SU-DHL-6 (cell line): ENCODE data around the gene MUC2.

Experiments used
- H2AFZ ChIP-seq: fragments of 200-600 bp; sonication (generic); 2 replicates; pipeline ENCODE4 v1.6.1; 2014; ENCODE audit warnings: low read depth, mild to moderate bottlenecking, moderate library complexity, mixed read lengths, antibody characterized with exemption, low read length; ENCODE audit not compliant: severe bottlenecking
- H3F3A ChIP-seq: fragments of 200-600 bp; shearing (Covaris generic); 2 replicates; pipeline ENCODE4 v1.6.0; 2016; ENCODE audit warnings: antibody characterized with exemption, mild to moderate bottlenecking; ENCODE audit not compliant: insufficient read depth
- H3K27ac ChIP-seq: fragments of 200-600 bp; sonication (generic); 2 replicates; pipeline ENCODE4 v1.5.1; 2016; ENCODE audit warnings: low read depth, mild to moderate bottlenecking, low read length, moderate library complexity, mixed read lengths
- H3K27me3 ChIP-seq: fragments of 200-600 bp; sonication (generic), shearing (Covaris generic); 2 replicates; pipeline ENCODE4 v1.6.0; 2014; ENCODE audit warnings: mild to moderate bottlenecking, low read length
- H3K36me3 ChIP-seq: fragments of 200-600 bp; sonication (generic); 2 replicates; pipeline ENCODE4 v1.6.1; 2014; ENCODE audit warnings: mild to moderate bottlenecking, low read length, mixed read lengths
- H3K4me2 ChIP-seq: fragments of 300-600, 200-600 bp; shearing (Covaris generic), sonication (generic); 2 replicates; pipeline ENCODE4 v1.6.0; 2014; ENCODE audit warnings: low read length, low read depth, mild to moderate bottlenecking; ENCODE audit not compliant: poor library complexity, severe bottlenecking
- H3K4me3 ChIP-seq: fragments of 200-600 bp; sonication (generic); 2 replicates; pipeline ENCODE4 v1.5.1; 2014; ENCODE audit warnings: antibody characterized with exemption, low read length, mild to moderate bottlenecking, mixed read lengths; ENCODE audit not compliant: insufficient read depth, poor library complexity, severe bottlenecking
- H3K79me2 ChIP-seq: fragments of 200-600 bp; sonication (generic); 2 replicates; pipeline ENCODE4 v1.6.1; 2014; ENCODE audit warnings: mild to moderate bottlenecking, low read length, moderate library complexity; ENCODE audit not compliant: insufficient read depth
- H3K9ac ChIP-seq: fragments of 200-600 bp; sonication (generic); 2 replicates; pipeline ENCODE4 v1.7.0; 2014; ENCODE audit warnings: mild to moderate bottlenecking, low read length
- H3K9me2 ChIP-seq: fragments of 200-600 bp; sonication (generic); replicated peaks from 2 replicates; pipeline ENCODE4 v1.6.1; 2014; ENCODE audit warnings: low read length; ENCODE audit not compliant: insufficient read depth
- H3K9me3 ChIP-seq: fragments of 200-600 bp; sonication (generic); 2 replicates; pipeline ENCODE4 v1.6.1; 2014; ENCODE audit warnings: low read length, mixed read lengths; ENCODE audit not compliant: insufficient read depth
- H4K20me1 ChIP-seq: fragments of 200-600 bp; sonication (generic); 2 replicates; pipeline ENCODE4 v1.6.1; 2014; ENCODE audit warnings: low read depth, mild to moderate bottlenecking, antibody characterized with exemption, low read length, moderate library complexity, mixed read lengths
- CTCF ChIP-seq: fragments of 200-600 bp; sonication (generic); IDR thresholded peaks from one replicate; pipeline ENCODE4 v1.5.1; 2017; ENCODE audit warnings: antibody characterized with exemption, mild to moderate bottlenecking, low read length, moderate library complexity; ENCODE audit not compliant: insufficient read depth, poor library complexity, severe bottlenecking
- EZH2phosphoT487 ChIP-seq: fragments of 200-600 bp; sonication (generic), shearing (Covaris generic); conservative IDR thresholded peaks from 2 replicates; pipeline ENCODE4 v1.6.1; 2018; ENCODE audit warnings: mild to moderate bottlenecking, antibody characterized with exemption, low read length, moderate library complexity, mixed read lengths

MUC2 gene

GRCh38 chr11:1040428-1041148 lies 34.1 kb upstream of the MUC2 start:
- Histone ChIP-seq H3K4me3 (no peak overlapping the region), H3K79me2 (no peaks in the 10 kb centered on the region), H3K4me2 (no peak overlapping the region), H3K27me3 (no peaks in the 10 kb centered on the region), H2AFZ (no peak overlapping the region), H3F3A (no peaks in the 10 kb centered on the region), H3K27ac (no peak overlapping the region), H3K9me3 (no peaks in the 10 kb centered on the region), H3K9ac (no peak overlapping the region), H3K36me3 (no peaks in the 10 kb centered on the region), H4K20me1 (no peaks in the 10 kb centered on the region), H3K9me2 (no peaks in the 10 kb centered on the region)
- TF ChIP-seq CTCF = no peak
- TF ChIP-seq EZH2phosphoT487 = no peak

- no peak overlapping the region for H3K4me2 ChIP-seq
- no peaks in the 10 kb centered on the region for H3K9me3 ChIP-seq
- no peak for TF ChIP-seq EZH2phosphoT487
- no peak for TF ChIP-seq CTCF
- no peaks in the 10 kb centered on the region for H3K27me3 ChIP-seq
- no peaks in the 10 kb centered on the region for H3K9me2 ChIP-seq
- H2AFZ ChIP-seq = no peak overlapping the region
- H3K36me3 ChIP-seq = no peaks in the 10 kb centered on the region
- H4K20me1 ChIP-seq = no peaks in the 10 kb centered on the region
- no peaks in the 10 kb centered on the region for H3K79me2 ChIP-seq
- no peak overlapping the region for H3K9ac ChIP-seq
- no peak overlapping the region for H3K4me3 ChIP-seq
- no peak overlapping the region for H3K27ac ChIP-seq
- no peaks in the 10 kb centered on the region for H3F3A ChIP-seq
These were observed 33.6 kb upstream of the MUC2 start for GRCh38 chr11:1041149-1041467.

- TF ChIP-seq CTCF = no peak
- TF ChIP-seq EZH2phosphoT487 = no peak
- H3K9ac ChIP-seq = no peak overlapping the region
- no peak overlapping the region for H3K27ac ChIP-seq
- H2AFZ ChIP-seq = no peak overlapping the region
- H3K79me2 ChIP-seq = no peaks in the 10 kb centered on the region
- no peak overlapping the region for H3K4me2 ChIP-seq
- no peaks in the 10 kb centered on the region for H3K36me3 ChIP-seq
- no peaks in the 10 kb centered on the region for H3K9me3 ChIP-seq
- no peaks in the 10 kb centered on the region for H3K9me2 ChIP-seq
- H3F3A ChIP-seq = no peaks in the 10 kb centered on the region
- H3K4me3 ChIP-seq = no peak overlapping the region
- no peaks in the 10 kb centered on the region for H4K20me1 ChIP-seq
- no peaks in the 10 kb centered on the region for H3K27me3 ChIP-seq
These were observed 33.2 kb upstream of the MUC2 start for GRCh38 chr11:1041471-1041870.
